NT2/D1 (cell line): ENCODE data around the gene INS.

Experiments
- DNase-seq: peaks from one replicate; pipeline ENCODE4 v3.0.0-alpha.2; 2011; ENCODE audit warnings: low read depth, low spot score
- H3K27me3 ChIP-seq: 2 replicates; pipeline ENCODE4 v1.6.0; 2011; ENCODE audit warnings: mild to moderate bottlenecking; ENCODE audit not compliant: insufficient read length, insufficient read depth
- H3K36me3 ChIP-seq: 2 replicates; pipeline ENCODE4 v1.6.1; 2011; ENCODE audit warnings: mild to moderate bottlenecking, low read length, mixed read lengths; ENCODE audit not compliant: insufficient read depth, insufficient read length
- H3K4me1 ChIP-seq: 2 replicates; pipeline ENCODE4 v1.5.1; 2011; ENCODE audit not compliant: insufficient read depth, insufficient read length
- H3K4me3 ChIP-seq: 2 replicates; pipeline ENCODE4 v1.5.1; 2011; ENCODE audit warnings: low read depth; ENCODE audit not compliant: insufficient read length
- H3K9ac ChIP-seq: 2 replicates; pipeline ENCODE4 v1.6.0; 2011; ENCODE audit warnings: low read depth; ENCODE audit not compliant: insufficient read length
- H3K9me3 ChIP-seq: 2 replicates; pipeline ENCODE4 v1.5.1; 2011; ENCODE audit warnings: mild to moderate bottlenecking, low read length; ENCODE audit not compliant: insufficient read depth
- SUZ12 ChIP-seq: IDR thresholded peaks from 2 replicates; pipeline ENCODE4 v1.6.1; 2011; ENCODE audit not compliant: insufficient read length, insufficient read depth; ENCODE audit errors: extremely low read depth
- YY1 ChIP-seq: IDR thresholded peaks from 2 replicates; pipeline ENCODE4 v1.6.1; 2011; ENCODE audit not compliant: insufficient read length, insufficient read depth
- ZNF274 ChIP-seq: IDR thresholded peaks from 2 replicates; pipeline ENCODE4 v1.6.1; 2011; ENCODE audit warnings: mild to moderate bottlenecking, low read depth, low read length

INS gene

DNA sequence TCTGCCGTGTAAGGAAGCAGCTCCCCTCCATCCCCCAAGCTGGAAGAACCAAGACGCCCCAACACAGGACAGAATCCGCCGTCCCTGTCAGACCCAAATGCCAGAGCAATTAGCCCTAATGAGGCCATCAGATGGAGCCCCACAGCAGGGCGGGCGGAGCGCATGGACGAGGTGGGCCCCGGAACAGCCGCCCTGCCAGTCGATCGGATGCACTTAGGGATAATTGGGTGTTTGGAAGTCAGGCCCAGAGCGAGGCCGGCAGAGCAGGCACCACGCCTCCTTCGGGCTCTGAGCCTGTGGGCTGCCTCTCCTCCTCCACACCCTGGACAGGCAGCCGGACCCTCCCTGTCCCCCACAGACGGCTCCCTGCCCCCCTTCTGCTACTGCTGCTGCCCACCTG, 16.1 kb upstream of the INS start:
- Histone ChIP-seq H3K4me1 (peaks cover 31% of the 10 kb centered on the region), H3K27me3 (no peaks in the 10 kb centered on the region), H3K36me3 (no peaks in the 10 kb centered on the region), H3K4me3 (no peak overlapping the region), H3K9me3 (no peaks in the 10 kb centered on the region), H3K9ac (no peak overlapping the region)
- TF ChIP-seq YY1: no peak
- TF ChIP-seq SUZ12: no peak
- no peak for TF ChIP-seq ZNF274
- DNase-seq: no peak

DNA sequence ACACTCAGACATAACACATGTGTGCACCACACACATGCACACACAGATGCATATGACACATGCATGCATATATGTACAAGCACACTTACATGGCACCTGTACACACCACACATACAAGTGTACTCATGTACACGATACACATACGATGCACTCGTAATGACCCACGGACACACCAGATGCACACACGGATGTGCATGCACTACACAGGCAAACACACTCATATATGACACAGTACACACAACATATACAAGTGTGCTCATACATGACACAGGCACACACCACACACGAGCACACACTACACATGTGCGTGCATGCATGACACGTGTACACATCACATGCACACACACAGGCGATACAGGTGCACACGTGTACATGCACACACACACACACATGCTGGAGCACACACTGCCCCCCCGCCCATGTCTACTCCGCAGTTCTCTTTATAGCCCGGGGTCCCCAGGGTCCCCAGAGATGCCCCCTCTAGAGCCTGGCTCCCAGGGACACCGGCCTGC, 15.4 kb upstream of the INS start:
- Histone ChIP-seq H3K36me3 (no peaks in the 10 kb centered on the region), H3K4me1 (peaks cover 32% of the 10 kb centered on the region), H3K9ac (no peak overlapping the region), H3K4me3 (no peak overlapping the region), H3K9me3 (no peaks in the 10 kb centered on the region), H3K27me3 (no peaks in the 10 kb centered on the region)
- no peak for DNase-seq
- TF ChIP-seq SUZ12: no peak
- TF ChIP-seq YY1: no peak
- no peak for TF ChIP-seq ZNF274

DNA sequence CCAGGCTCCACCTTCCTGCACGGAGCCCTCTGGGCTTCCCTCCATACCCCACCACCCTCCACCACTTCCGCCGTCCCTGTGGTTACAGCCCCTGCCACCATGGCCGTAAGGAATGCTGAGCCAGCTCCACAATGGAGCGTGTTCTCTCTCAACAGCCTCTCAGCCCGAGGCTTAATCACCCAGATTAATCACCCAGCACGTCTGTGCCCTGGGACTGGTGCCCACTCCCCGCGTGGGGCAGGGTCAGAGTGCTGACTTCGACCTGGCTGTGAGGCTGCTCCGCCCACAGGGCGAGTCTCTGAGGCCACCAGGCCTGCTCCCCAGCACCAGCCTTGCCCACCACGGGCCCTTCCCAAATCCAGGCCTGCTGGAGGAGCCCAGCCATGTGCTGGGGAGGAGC, 14.7 kb upstream of the INS start:
- DNase-seq: no peak
- H3K9me3 ChIP-seq: no peaks in the 10 kb centered on the region
- no peak overlapping the region for H3K4me3 ChIP-seq
- peaks cover 37% of the 10 kb centered on the region for H3K4me1 ChIP-seq
- H3K9ac ChIP-seq: peak overlapping the region; percentile 9
- H3K36me3 ChIP-seq: no peaks in the 10 kb centered on the region
- no peaks in the 10 kb centered on the region for H3K27me3 ChIP-seq
- TF ChIP-seq YY1 (no peak), SUZ12 (no peak), ZNF274 (no peak)

DNA sequence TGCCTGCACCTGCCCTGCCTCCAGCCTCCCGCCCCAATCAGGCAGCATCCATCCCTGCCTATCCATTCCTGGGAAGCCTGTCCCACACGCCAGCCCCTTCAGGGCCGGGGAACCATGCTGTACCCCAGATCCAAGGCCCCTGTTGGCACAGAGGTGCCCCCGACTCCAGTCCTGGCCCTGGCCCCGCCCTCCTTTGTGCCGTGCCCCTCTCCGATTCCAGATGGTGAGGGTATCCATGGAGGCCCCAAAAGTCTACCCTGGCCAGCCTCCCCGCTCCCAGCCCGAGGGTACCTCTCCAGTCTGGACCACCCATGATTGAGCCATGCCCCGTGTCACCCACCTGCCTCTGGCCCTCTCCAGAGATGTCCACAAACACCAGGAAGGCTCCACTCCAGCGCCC, 13.4 kb upstream of the INS start:
- DNase-seq: no peak
- no peak for TF ChIP-seq ZNF274
- TF ChIP-seq YY1: no peak
- no peak for TF ChIP-seq SUZ12
- peaks cover 37% of the 10 kb centered on the region for H3K4me1 ChIP-seq
- no peak overlapping the region for H3K4me3 ChIP-seq
- H3K9ac ChIP-seq: no peak overlapping the region
- no peaks in the 10 kb centered on the region for H3K27me3 ChIP-seq
- H3K36me3 ChIP-seq: no peaks in the 10 kb centered on the region
- H3K9me3 ChIP-seq: no peaks in the 10 kb centered on the region

DNA sequence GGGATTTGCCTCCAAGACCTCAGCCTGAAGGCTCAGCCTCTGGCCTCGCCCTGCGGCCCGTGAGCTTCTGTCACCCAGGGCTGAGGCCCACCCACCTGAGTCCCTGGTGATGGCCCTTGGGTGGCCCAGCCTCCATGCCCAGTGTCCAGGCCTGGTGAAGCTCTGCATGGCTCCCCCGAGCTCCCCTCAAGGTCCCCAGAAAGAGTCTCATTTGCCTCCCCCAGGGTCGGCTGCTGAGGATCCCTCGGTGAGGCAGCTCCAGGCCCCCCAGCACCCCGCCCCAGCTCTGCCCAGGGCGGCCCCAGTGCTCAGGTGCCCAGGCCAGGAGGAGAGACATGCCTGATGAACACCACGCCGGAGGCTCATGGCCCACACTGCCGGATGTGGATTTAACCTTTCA, 12.8 kb upstream of the INS start:
- TF ChIP-seq SUZ12: no peak
- no peak for DNase-seq

DNA sequence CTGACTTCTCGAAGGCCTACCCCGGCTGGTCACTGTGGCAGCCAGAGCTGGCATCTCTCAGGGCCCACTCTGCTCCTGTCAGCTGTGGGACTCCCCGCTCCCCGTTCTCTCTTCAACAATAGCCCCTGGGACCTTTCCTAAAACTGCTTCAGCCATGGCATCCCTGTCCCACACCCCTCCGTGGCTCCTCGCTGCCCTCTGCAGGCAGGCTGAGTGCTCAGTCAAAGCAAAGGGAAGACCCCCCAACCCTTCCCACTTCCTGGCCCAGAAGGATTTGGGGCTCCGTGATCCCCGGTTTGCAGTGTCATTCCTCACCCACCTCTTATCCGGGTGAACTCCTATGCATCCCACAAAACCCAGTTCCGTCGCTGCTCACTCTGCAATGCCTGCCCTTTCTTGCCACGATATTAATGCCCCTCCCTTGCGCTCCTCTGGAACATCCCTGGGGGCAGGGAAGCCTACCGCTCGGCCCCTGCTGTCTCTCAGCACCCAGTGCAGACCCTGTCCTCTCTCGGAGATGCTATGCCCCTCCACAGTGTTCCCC, 12.2 kb upstream of the INS start:
- no peak for DNase-seq
- no peak overlapping the region for H3K4me3 ChIP-seq
- peak overlapping the region; percentile 27 for H3K9ac ChIP-seq
- H3K36me3 ChIP-seq: no peaks in the 10 kb centered on the region
- TF ChIP-seq ZNF274 (no peak), SUZ12 (no peak), YY1 (no peak)
- H3K27me3 ChIP-seq: no peaks in the 10 kb centered on the region
- no peaks in the 10 kb centered on the region for H3K9me3 ChIP-seq
- H3K4me1 ChIP-seq: peaks cover 40% of the 10 kb centered on the region

More for the DNA sequence above, 12.8 kb upstream of the INS start:
- Histone ChIP-seq H3K9me3 (no peaks in the 10 kb centered on the region), H3K36me3 (no peaks in the 10 kb centered on the region), H3K4me3 (no peak overlapping the region), H3K9ac (no peak overlapping the region), H3K4me1 (peaks cover 38% of the 10 kb centered on the region), H3K27me3 (no peaks in the 10 kb centered on the region)

DNA sequence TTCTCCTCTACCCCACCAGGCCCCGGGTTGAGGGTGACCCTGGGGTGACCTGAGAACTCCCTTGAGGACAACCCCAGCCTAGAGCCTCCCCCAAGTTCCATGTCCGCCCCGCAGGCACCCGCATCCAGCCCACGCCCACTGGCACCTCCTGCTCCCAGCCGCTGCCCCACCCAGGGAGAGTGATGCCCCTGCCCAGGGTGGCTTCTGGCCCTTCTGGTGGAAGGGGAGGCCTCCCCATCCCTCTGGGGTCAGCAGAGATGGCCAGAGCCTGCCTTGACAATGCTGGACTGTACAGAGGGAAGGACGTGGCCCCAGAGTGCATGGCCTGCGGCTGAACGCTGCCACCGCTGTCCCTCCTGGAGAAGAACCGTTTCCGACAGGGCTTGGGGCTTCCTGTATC, 11.7 kb upstream of the INS start:
- no peak for DNase-seq

DNA sequence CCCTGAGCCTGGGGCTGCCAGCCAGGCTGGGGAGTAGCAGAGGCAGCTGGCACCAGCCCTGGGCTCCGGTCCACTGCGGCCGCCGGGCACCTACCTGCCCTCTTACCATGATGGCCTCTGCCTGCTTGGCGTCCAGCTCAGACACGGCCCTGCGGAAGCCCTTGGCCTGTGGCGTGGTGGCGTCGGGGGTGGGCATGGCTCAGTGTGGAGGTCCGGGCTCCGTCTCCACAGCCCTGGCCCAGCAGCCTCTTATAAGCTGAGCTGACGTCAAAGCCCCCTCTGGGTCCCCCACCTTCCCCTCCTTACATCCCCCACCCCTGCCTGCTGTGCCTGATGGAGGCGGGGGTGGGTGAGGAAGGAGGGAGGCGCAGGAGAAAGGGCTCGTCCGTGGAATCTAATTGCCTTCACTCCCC, 10.6 kb upstream of the INS start, which contains the start of gene TH:
Gene TH, minus strand, starts transcription at position 225 of the 413 bp plus-strand sequence. Its CDS starts 29 bp downstream, at position 196.
- Histone ChIP-seq H3K4me3 (no peak within 1 kb of the TSS), H3K4me1 (peaks cover 40% of the 10 kb centered on the region), H3K9ac (no peak within 1 kb of the TSS), H3K27me3 (no peaks in the 10 kb centered on the region), H3K9me3 (no peaks in the 10 kb centered on the region), H3K36me3 (no peaks in the 10 kb centered on the region)
- no peak for DNase-seq
- TF ChIP-seq YY1 (no peak), SUZ12 (no peak), ZNF274 (no peak)

More for the DNA sequence above, 11.7 kb upstream of the INS start:
- Histone ChIP-seq H3K4me1 (peaks cover 40% of the 10 kb centered on the region), H3K9me3 (no peaks in the 10 kb centered on the region), H3K36me3 (no peaks in the 10 kb centered on the region), H3K27me3 (no peaks in the 10 kb centered on the region), H3K9ac (no peak overlapping the region), H3K4me3 (no peak overlapping the region)
- no peak for TF ChIP-seq ZNF274
- TF ChIP-seq YY1: no peak
- no peak for TF ChIP-seq SUZ12
